Parathyroid adenoma (tissue), 2 donors: Measurements from ENCODE around the gene PALM2AKAP2.

Experiments
- H2AFZ ChIP-seq: fragments of 300-600 bp; sonication (generic); one replicate; pipeline ENCODE4 v1.7.0; 2017; ENCODE audit warnings: antibody characterized with exemption, mild to moderate bottlenecking
- H3K27ac ChIP-seq: fragments of 300-600 bp; sonication (generic); one replicate; pipeline ENCODE4 v1.7.0; 2017
- H3K27me3 ChIP-seq: fragments of 300-600 bp; sonication (generic); one replicate; pipeline ENCODE4 v1.7.0; 2017; ENCODE audit warnings: low read length; ENCODE audit not compliant: control insufficient read depth, insufficient read depth
- H3K36me3 ChIP-seq: fragments of 300-600 bp; sonication (generic); one replicate; pipeline ENCODE4 v1.7.0; 2017; ENCODE audit warnings: low read length; ENCODE audit not compliant: control insufficient read depth, insufficient read depth
- H3K4me1 ChIP-seq: fragments of 300-600 bp; sonication (generic); one replicate; pipeline ENCODE4 v1.7.0; 2017; ENCODE audit warnings: control low read depth
- H3K4me2 ChIP-seq: fragments of 300-600 bp; sonication (generic); one replicate; pipeline ENCODE4 v1.7.0; 2017; ENCODE audit warnings: low read length
- H3K4me3 ChIP-seq: fragments of 300-600 bp; sonication (generic); one replicate; pipeline ENCODE4 v1.7.0; 2017; ENCODE audit warnings: low read depth, low read length
- H3K79me2 ChIP-seq: fragments of 300-600 bp; sonication (generic); one replicate; pipeline ENCODE4 v1.7.0; 2017; ENCODE audit warnings: control low read depth
- H3K9ac ChIP-seq: fragments of 300-600 bp; sonication (generic); one replicate; pipeline ENCODE4 v1.7.0; 2017; ENCODE audit warnings: mild to moderate bottlenecking
- H3K9me3 ChIP-seq: fragments of 300-600 bp; sonication (generic); one replicate; pipeline ENCODE4 v1.7.0; 2017; ENCODE audit warnings: low read length; ENCODE audit not compliant: control insufficient read depth
- CTCF ChIP-seq: fragments of 300-600 bp; sonication (generic); IDR thresholded peaks from one replicate; pipeline ENCODE4 v1.7.0; 2017; ENCODE audit warnings: antibody characterized with exemption, mild to moderate bottlenecking
- donor health status: primary hyperparathyroidism.

Gene PALM2AKAP2

GRCh38 chr9:109767814-109768213, 12.2 kb upstream of the PALM2AKAP2 start:
- Histone ChIP-seq H3K4me3 (no peak overlapping the region), H3K9ac (no peak overlapping the region), H3K27ac (no peak overlapping the region), H3K36me3 (no peaks in the 10 kb centered on the region), H3K4me1 (no peaks in the 10 kb centered on the region), H3K4me2 (no peak overlapping the region), H3K27me3 (no peaks in the 10 kb centered on the region), H3K79me2 (no peaks in the 10 kb centered on the region), H2AFZ (no peak overlapping the region), H3K9me3 (no peaks in the 10 kb centered on the region)
- TF ChIP-seq CTCF, result no peak

GRCh38 chr9:109769250-109769649, 10.7 kb upstream of the PALM2AKAP2 start:
- no peak overlapping the region for H3K27ac ChIP-seq
- H3K4me1 ChIP-seq, result no peaks in the 10 kb centered on the region
- no peak overlapping the region for H2AFZ ChIP-seq
- H3K9ac ChIP-seq, result no peak overlapping the region
- no peak overlapping the region for H3K4me3 ChIP-seq
- H3K9me3 ChIP-seq, result no peaks in the 10 kb centered on the region
- no peaks in the 10 kb centered on the region for H3K27me3 ChIP-seq
- no peak for TF ChIP-seq CTCF
- H3K4me2 ChIP-seq, result no peak overlapping the region
- no peaks in the 10 kb centered on the region for H3K79me2 ChIP-seq
- H3K36me3 ChIP-seq, result no peaks in the 10 kb centered on the region

- no peak overlapping the region for H2AFZ ChIP-seq
- H3K27me3 ChIP-seq, result no peaks in the 10 kb centered on the region
- no peak for TF ChIP-seq CTCF
- no peaks in the 10 kb centered on the region for H3K79me2 ChIP-seq
- H3K4me1 ChIP-seq, result no peaks in the 10 kb centered on the region
- H3K36me3 ChIP-seq, result no peaks in the 10 kb centered on the region
- no peak overlapping the region for H3K4me3 ChIP-seq
- H3K9ac ChIP-seq, result no peak overlapping the region
- no peak overlapping the region for H3K27ac ChIP-seq
- H3K4me2 ChIP-seq, result no peak overlapping the region
- H3K9me3 ChIP-seq, result no peaks in the 10 kb centered on the region
Observed at GRCh38 chr9:109770101-109770500, 9.9 kb upstream of the PALM2AKAP2 start.

- H3K4me1 ChIP-seq, result no peaks in the 10 kb centered on the region
- no peak for TF ChIP-seq CTCF
- no peaks in the 10 kb centered on the region for H3K9me3 ChIP-seq
Observed at GRCh38 chr9:109771087-109771486, 8.9 kb upstream of the PALM2AKAP2 start.

GRCh38 chr9:109771796-109772531, 8.0 kb upstream of the PALM2AKAP2 start:
- Histone ChIP-seq H3K36me3 (no peaks in the 10 kb centered on the region), H3K79me2 (no peaks in the 10 kb centered on the region), H3K9me3 (no peaks in the 10 kb centered on the region), H3K27me3 (no peaks in the 10 kb centered on the region), H3K4me3 (no peak overlapping the region), H3K27ac (no peak overlapping the region), H3K4me1 (no peaks in the 10 kb centered on the region), H3K9ac (no peak overlapping the region), H3K4me2 (no peak overlapping the region), H2AFZ (no peak overlapping the region)
- TF ChIP-seq CTCF, result no peak

More at GRCh38 chr9:109771087-109771486, 8.9 kb upstream of the PALM2AKAP2 start:
- Histone ChIP-seq H3K79me2 (no peaks in the 10 kb centered on the region), H3K27ac (no peak overlapping the region), H3K27me3 (no peaks in the 10 kb centered on the region), H2AFZ (no peak overlapping the region), H3K4me3 (no peak overlapping the region), H3K9ac (no peak overlapping the region), H3K4me2 (no peak overlapping the region), H3K36me3 (no peaks in the 10 kb centered on the region)
